HG03159 (cell line): ENCODE data around the gene PCLO.
"Not testable (repeated sequence)": the region's sequence is repeated elsewhere in the genome, so short reads cannot be mapped to it uniquely, and the experiment has no call there.

Experiments
- ATAC-seq: cut with Tn5 transposase; IDR thresholded peaks from one replicate; pipeline ENCODE4 v1.9.1; 2021; ENCODE audit warnings: mild to moderate bottlenecking, moderate library complexity; ENCODE audit not compliant: unreplicated experiment

The PCLO gene

GRCh38 chr7:83055197-83055596 is 107.5 kb downstream of the PCLO start:
- ATAC-seq = no peak

- no peak for ATAC-seq
These were observed 108.2 kb downstream of the PCLO start for GRCh38 chr7:83054472-83054871.

- ATAC-seq = no peak
These were observed 108.7 kb downstream of the PCLO start for GRCh38 chr7:83053965-83054364.

- ATAC-seq = peak; percentile 48
These were observed 122.2 kb downstream of the PCLO start for GRCh38 chr7:83040484-83040883.

- no peak for ATAC-seq
These were observed 123.9 kb downstream of the PCLO start for GRCh38 chr7:83038787-83039186.

GRCh38 chr7:83036721-83037380 is 125.8 kb downstream of the PCLO start:
- no peak for ATAC-seq

GRCh38 chr7:83036130-83036529 is 126.6 kb downstream of the PCLO start:
- ATAC-seq = no peak

- ATAC-seq = no peak
These were observed 130.5 kb downstream of the PCLO start for GRCh38 chr7:83032195-83032594.

GRCh38 chr7:83023817-83024665 is 138.6 kb downstream of the PCLO start:
- not testable (repeated sequence) for ATAC-seq

GRCh38 chr7:83021032-83021431 is 141.7 kb downstream of the PCLO start:
- no peak for ATAC-seq

- no peak for ATAC-seq
These were observed 142.5 kb downstream of the PCLO start for GRCh38 chr7:83020161-83020560.

- no peak for ATAC-seq
These were observed 146.8 kb downstream of the PCLO start for GRCh38 chr7:83015916-83016315.

- no peak for ATAC-seq
These were observed 148.1 kb downstream of the PCLO start for GRCh38 chr7:83014546-83014945.

GRCh38 chr7:83011954-83012353 is 150.7 kb downstream of the PCLO start:
- no peak for ATAC-seq

GRCh38 chr7:83005410-83005809 is 157.3 kb downstream of the PCLO start:
- no peak for ATAC-seq

- ATAC-seq = no peak
These were observed 161.2 kb downstream of the PCLO start for GRCh38 chr7:83001362-83002040.

GRCh38 chr7:82998436-82998835 is 164.2 kb downstream of the PCLO start:
- ATAC-seq = no peak

- ATAC-seq = no peak
These were observed 177.4 kb downstream of the PCLO start for GRCh38 chr7:82985144-82985802.

GRCh38 chr7:82980130-82980788 is 182.4 kb downstream of the PCLO start:
- no peak for ATAC-seq

- ATAC-seq = no peak
These were observed 186.7 kb downstream of the PCLO start for GRCh38 chr7:82975811-82976468.
